H1 (cell line): Measurements from ENCODE around the gene MCF2L2. TPM values are rescaled to one million over a fixed set of nuclear protein-coding genes. Genes with fewer than 3 reads are reported as not detected.
A peak's percentile ranks its signal among the peaks of the same experiment; 100 is the strongest.

Source experiments
- CTCF ChIA-PET: fragments of 300-600 bp; sonication (Branson Sonifier 250); formaldehyde crosslinking; loops from one replicate; lab custom pipeline; 2021; ENCODE audit not compliant: partially characterized antibody; lab: Charles Lee
- POLR2A ChIA-PET: fragments of 300-600 bp; sonication (Branson Sonifier 250); formaldehyde crosslinking; loops from one replicate; lab custom pipeline; 2021; ENCODE audit warnings: inconsistent platforms; ENCODE audit not compliant: partially characterized antibody; lab: Charles Lee
- DNase-seq, 2 experiments: peaks; one replicate each; pipeline versions ENCODE4 v3.0.0 to v3.0.0-alpha.2; 2010 to 2022; ENCODE audit warnings: low spot score in 2 of 2, low read depth in 1 of 2, mixed read lengths in 1 of 2
- FAIRE-seq: peaks from 2 replicates; lab custom pipeline; 2011; peaks lifted over from hg19 to GRCh38; lab: Jason Lieb, UNC
- H2AFZ ChIP-seq: 2 replicates; pipeline ENCODE4 v1.8.1; 2012; ENCODE audit warnings: low read length, inconsistent platforms
- H2AK5ac ChIP-seq: 2 replicates; pipeline ENCODE4 v1.6.1; 2013; ENCODE audit warnings: low read depth, low read length
- H2BK120ac ChIP-seq: replicated peaks from 2 replicates; pipeline ENCODE3; 2013; ENCODE audit warnings: low read depth, low read length, inconsistent platforms
- H2BK12ac ChIP-seq: 2 replicates; pipeline ENCODE4 v1.6.1; 2013; ENCODE audit warnings: low read depth, low read length
- H2BK15ac ChIP-seq: 2 replicates; pipeline ENCODE4 v1.6.1; 2013; ENCODE audit warnings: low read length
- H2BK20ac ChIP-seq: 2 replicates; pipeline ENCODE4 v1.6.1; 2013; ENCODE audit warnings: low read length
- H2BK5ac ChIP-seq: 2 replicates; pipeline ENCODE4 v1.6.1; 2013; ENCODE audit warnings: low read depth, low read length
- H3K14ac ChIP-seq: 2 replicates; pipeline ENCODE4 v1.6.1; 2013; ENCODE audit warnings: inconsistent platforms; ENCODE audit not compliant: insufficient read length
- H3K18ac ChIP-seq: 2 replicates; pipeline ENCODE4 v1.6.1; 2013; ENCODE audit warnings: low read length; ENCODE audit errors: extremely low read depth
- H3K23ac ChIP-seq: 2 replicates; pipeline ENCODE4 v1.6.1; 2013; ENCODE audit warnings: inconsistent platforms; ENCODE audit not compliant: insufficient read length
- H3K23me2 ChIP-seq: 2 replicates; pipeline ENCODE4 v1.6.1; 2013; ENCODE audit warnings: low read depth, low read length
- H3K27ac ChIP-seq: 2 replicates; pipeline ENCODE4 v1.6.1; 2011; ENCODE audit warnings: low read depth, low read length, inconsistent platforms
- H3K27me3 ChIP-seq, 4 experiments: replicated peaks in 1 of 4; 1 replicate in 1 of 4; 2 replicates in 3 of 4; pipeline versions ENCODE4 v1.6.1 to v1.8.1; 2011 to 2013; ENCODE audit warnings: low read length in 3 of 4, mild to moderate bottlenecking in 3 of 4, inconsistent platforms in 2 of 4, mixed read lengths in 2 of 4, moderate library complexity in 1 of 4; ENCODE audit not compliant: control insufficient read depth in 3 of 4, insufficient read depth in 3 of 4; ENCODE audit errors: extremely low read depth in 1 of 4
- H3K36me3 ChIP-seq, 4 experiments: 2 replicates each; pipeline versions ENCODE4 v1.6.1 to v1.8.1; 2011 to 2013; ENCODE audit warnings: mild to moderate bottlenecking in 4 of 4, low read length in 3 of 4, moderate library complexity in 2 of 4, control low read depth in 1 of 4, inconsistent platforms in 1 of 4; ENCODE audit not compliant: insufficient read depth in 4 of 4, control insufficient read depth in 2 of 4
- H3K4ac ChIP-seq: replicated peaks from 2 replicates; pipeline ENCODE3; 2013; ENCODE audit warnings: low read length, low read depth, mixed read lengths, inconsistent platforms; ENCODE audit not compliant: insufficient read length
- H3K4me1 ChIP-seq, 4 experiments: replicated peaks in 1 of 4; 1 replicate in 1 of 4; 2 replicates in 3 of 4; pipeline versions ENCODE4 v1.6.1 to v1.8.1; 2011 to 2013; ENCODE audit warnings: low read length in 3 of 4, inconsistent platforms in 2 of 4, mixed read lengths in 1 of 4; ENCODE audit not compliant: insufficient read depth in 4 of 4, control insufficient read depth in 3 of 4
- H3K4me2 ChIP-seq, 2 experiments: 2 replicates each; pipeline versions ENCODE4 v1.6.1 to v1.8.1; 2011 to 2013; ENCODE audit warnings: low read depth in 2 of 2, low read length in 2 of 2, control low read depth in 1 of 2, inconsistent platforms in 1 of 2, mild to moderate bottlenecking in 1 of 2; ENCODE audit not compliant: insufficient read depth in 1 of 2
- H3K4me3 ChIP-seq, 4 experiments: fragments of 200-600, 300-600 bp in 1 of 4; sonication (generic), shearing (Covaris generic), sonication (Bioruptor Twin) in 1 of 4; 2 replicates each; pipeline versions ENCODE4 v1.5.1 to v1.8.1; 2011 to 2016; ENCODE audit warnings: low read length in 4 of 4, low read depth in 3 of 4, control low read depth in 2 of 4, inconsistent platforms in 2 of 4, mild to moderate bottlenecking in 2 of 4, mixed read lengths in 1 of 4, moderate library complexity in 1 of 4; ENCODE audit not compliant: insufficient read depth in 2 of 4; ENCODE audit errors: extremely low read depth in 1 of 4
- H3K56ac ChIP-seq: replicated peaks from 2 replicates; pipeline ENCODE3; 2013; ENCODE audit warnings: low read depth, mild to moderate bottlenecking, mixed read lengths, low read length, inconsistent platforms; ENCODE audit not compliant: insufficient read length
- H3K79me1 ChIP-seq: 2 replicates; pipeline ENCODE4 v1.6.1; 2013; ENCODE audit warnings: low read depth, low read length, control low read depth
- H3K79me2 ChIP-seq, 2 experiments: 2 replicates each; pipeline versions ENCODE4 v1.6.1 to v1.8.1; 2012 to 2013; ENCODE audit warnings: low read length in 2 of 2, mild to moderate bottlenecking in 2 of 2, inconsistent platforms in 1 of 2; ENCODE audit not compliant: insufficient read depth in 2 of 2, control insufficient read depth in 1 of 2
- H3K9ac ChIP-seq, 4 experiments: replicated peaks in 1 of 4; 1 replicate in 1 of 4; 2 replicates in 3 of 4; pipeline versions ENCODE4 v1.6.1 to v1.8.1; 2011 to 2013; ENCODE audit warnings: low read depth in 3 of 4, low read length in 3 of 4, control low read depth in 2 of 4, mild to moderate bottlenecking in 2 of 4, moderate library complexity in 2 of 4, inconsistent platforms in 1 of 4; ENCODE audit errors: extremely low read depth in 1 of 4
- H3K9me3 ChIP-seq, 2 experiments: 2 replicates each; pipeline versions ENCODE4 v1.6.1 to v1.8.1; 2012 to 2013; ENCODE audit warnings: mild to moderate bottlenecking in 2 of 2, moderate library complexity in 2 of 2, control low read depth in 1 of 2, inconsistent platforms in 1 of 2, low read depth in 1 of 2, low read length in 1 of 2, mixed read lengths in 1 of 2; ENCODE audit not compliant: insufficient read depth in 2 of 2
- H4K20me1 ChIP-seq, 2 experiments: replicated peaks in 1 of 2; 2 replicates each; pipeline versions ENCODE3 to v1.8.1; 2011 to 2013; ENCODE audit warnings: inconsistent platforms in 2 of 2, low read length in 2 of 2, mild to moderate bottlenecking in 1 of 2; ENCODE audit not compliant: insufficient read depth in 2 of 2, control insufficient read depth in 1 of 2
- H4K5ac ChIP-seq: 2 replicates; pipeline ENCODE4 v1.6.1; 2013; ENCODE audit warnings: low read length, low read depth, mixed read lengths, inconsistent platforms; ENCODE audit not compliant: insufficient read length
- H4K8ac ChIP-seq: 2 replicates; pipeline ENCODE4 v1.8.0; 2013; ENCODE audit warnings: mild to moderate bottlenecking, moderate library complexity, low read length, inconsistent platforms; ENCODE audit not compliant: insufficient read depth; ENCODE audit errors: extremely low read depth
- H4K91ac ChIP-seq: replicated peaks from 2 replicates; pipeline ENCODE3; 2013; ENCODE audit warnings: low read length, mixed read lengths, inconsistent platforms; ENCODE audit not compliant: insufficient read length
- CTCF ChIP-seq, 3 experiments: IDR thresholded peaks; 1 replicate in 2 of 3; 2 replicates in 1 of 3; pipeline versions ENCODE4 v1.5.1 to v1.6.1; 2011; ENCODE audit warnings: low read length in 3 of 3, mild to moderate bottlenecking in 3 of 3, inconsistent platforms in 2 of 3, low read depth in 1 of 3, moderate library complexity in 1 of 3; ENCODE audit not compliant: insufficient read depth in 1 of 3; ENCODE audit errors: control extremely low read depth in 1 of 3
- RAD21 ChIP-seq, 2 experiments: IDR thresholded peaks in 1 of 2; conservative IDR thresholded peaks in 1 of 2; 2 replicates each; pipeline ENCODE4 v1.6.1; 2011; ENCODE audit warnings: low read depth in 2 of 2, low read length in 2 of 2, improper control_type of control experiment in 1 of 2, inconsistent platforms in 1 of 2, mild to moderate bottlenecking in 1 of 2, moderate library complexity in 1 of 2
- SIN3A ChIP-seq, 2 experiments: IDR thresholded peaks in 1 of 2; conservative IDR thresholded peaks in 1 of 2; 2 replicates each; pipeline ENCODE4 v1.6.1; 2011 to 2012; ENCODE audit warnings: low read length in 2 of 2, improper control_type of control experiment in 1 of 2, low read depth in 1 of 2, mild to moderate bottlenecking in 1 of 2
- WGBS, 2 experiments: shearing (Covaris generic) in 1 of 2; methylation state at CpG; one replicate each; pipeline versions ENCODE4 v1.1.6 to v1.1.7; 2013 to 2015; ENCODE audit warnings: low lambda C conversion rate in 2 of 2, mixed read lengths in 2 of 2, inconsistent platforms in 1 of 2, low coverage in 1 of 2, missing lambda C conversion rate in 1 of 2; ENCODE audit not compliant: insufficient replicate concordance in 2 of 2, insufficient coverage in 1 of 2, insufficient read length in 1 of 2; ENCODE audit errors: extremely low coverage in 1 of 2, missing lambda C conversion rate in 1 of 2; 5-methylcytosine and 5-hydroxymethylcytosine counted together
- polyA plus RNA-seq, 7 experiments: library from polyadenylated mRNA; depleted of rRNA in 3 of 7; stranded (reverse) in 5 of 7; unstranded in 2 of 7; fragments of >200 nt in 5 of 7; fragments of 200-250 nt in 2 of 7; gene quantifications; 1 replicate in 5 of 7; 2 replicates in 1 of 7; 4 replicates in 1 of 7; pipeline versions ENCODE4 v1.2.1 to v1.2.3, GENCODE V29; 2011 to 2013; ENCODE audit warnings: missing spikeins in 2 of 7, mixed read lengths in 2 of 7
- total RNA-seq: library from RNA; stranded (reverse); fragmentation: NEBNext Ultra II Directional; extraction: Animal tissue kit (Norgen Biotek cat#: 25700); gene quantifications from 2 replicates; pipeline ENCODE4 v1.2.1, GENCODE V29; 2021

MCF2L2 gene
- total and polyA plus RNA-seq, 2 of the 8 experiments (the other 6 are each of a cell fraction or from before 2014, with no cell fraction given): 4.1 to 13.7 TPM

DNA sequence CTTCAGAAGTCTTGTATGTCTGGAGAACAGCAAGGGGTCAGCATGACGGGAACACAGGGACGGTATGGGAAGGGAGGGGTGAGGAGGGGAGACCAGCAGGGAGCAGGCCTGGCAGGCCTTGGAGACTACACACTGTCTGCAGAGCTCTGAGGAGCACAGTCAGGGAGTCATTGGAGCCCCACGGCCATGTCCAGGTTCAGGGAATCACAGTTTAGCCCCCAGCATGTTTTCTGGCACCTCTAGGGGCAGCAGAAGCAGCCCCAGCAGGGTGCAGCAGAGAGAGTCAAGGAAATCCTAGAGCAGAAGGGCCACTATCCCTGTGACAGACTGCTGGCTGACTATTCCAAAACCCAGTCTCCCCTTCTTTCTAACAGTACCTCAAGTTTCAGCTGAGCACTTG is 269.1 kb downstream of the MCF2L2 start:
- FAIRE-seq (no peak), DNase-seq (no peak)
- Histone ChIP-seq H3K23me2 (peaks cover 6% of the 10 kb centered on the region; the same call in 1 of the 2 replicates), H3K9me3 (no peaks in the 10 kb centered on the region), H2BK120ac (no peak overlapping the region), H2BK15ac (no peak overlapping the region), H3K4ac (no peak overlapping the region), H2AK5ac (no peak overlapping the region), H3K56ac (no peak overlapping the region), H2BK12ac (no peak overlapping the region), H3K23ac (no peak overlapping the region), H2BK20ac (no peak overlapping the region), H4K5ac (no peak overlapping the region), H3K79me1 (no peaks in the 10 kb centered on the region), H2AFZ (no peak overlapping the region), H4K20me1 (peaks cover 0 to 3% of the 10 kb centered on the region in 2 experiments), H3K4me3 (no peak overlapping the region), H3K36me3 (no peaks in the 10 kb centered on the region), H2BK5ac (no peak overlapping the region), H3K14ac (no peak overlapping the region), H3K4me1 (peaks cover 0 to 8% (median 2%) of the 10 kb centered on the region in 4 experiments; a peak in 2 of 7 replicates), H3K9ac (no peak overlapping the region), H3K18ac (no peak overlapping the region), H3K27me3 (peaks cover 3 to 26% (median 21%) of the 10 kb centered on the region in 4 experiments), H3K79me2 (no peaks in the 10 kb centered on the region), H3K27ac (no peak overlapping the region), H4K8ac (no peak overlapping the region), H3K4me2 (no peak overlapping the region), H4K91ac (no peak overlapping the region)
- ChIA-PET CTCF (interaction anchor here (0.8 to 2.4 kb wide), 8 partner anchors 19 to 320 kb away, joined by 3 to 10 read pairs (median 4); no protein-coding TSS in a partner anchor), POLR2A (no interaction called here)
- TF ChIP-seq RAD21 (IDR thresholded peaks at IDR 0.05 in 1 of 2, conservative IDR thresholded peaks at IDR 0.05 in 1 of 2; ENCODE audit: low read depth in 2 of 2, low read length in 2 of 2) (peak in 1 of 2 experiments; percentile 16; a peak in 1 of 4 replicates), CTCF (IDR thresholded peaks at IDR 0.05; ENCODE audit: control extremely low read depth in 1 of 3, insufficient read depth in 1 of 3, low read depth in 1 of 3, low read length in 3 of 3) (peak in 2 of 3 experiments; percentile 29 to 34; a peak in 2 of 4 replicates), SIN3A (conservative IDR thresholded peaks at IDR 0.05 in 1 of 2, IDR thresholded peaks at IDR 0.05 in 1 of 2; ENCODE audit: low read depth in 1 of 2, low read length in 2 of 2) (no peak)
- WGBS, 2 experiments: 64% methylated on average over 3 of the region's 3 CpGs; no CpG with 5 or more reads in 1 of the 2 experiments
